ENCODE results near the gene NAV2. TPM values are rescaled to one million over a fixed set of nuclear protein-coding genes. Genes with fewer than 3 reads are reported as not detected.

Gene NAV2
- total RNA-seq, 1 experiment from 2014 or later = 22.7 TPM

GRCh38 chr11:20032127-20032526 is 319.5 kb downstream of the NAV2 start:
- DNase-seq (ENCODE audit: low read depth, low spot score) = no peak
- H3K36me3 ChIP-seq (ENCODE audit: control insufficient read depth, insufficient read depth, low read length) = no peaks in the 10 kb centered on the region
- H3K27ac ChIP-seq (ENCODE audit: low read length) = no peak overlapping the region
- H3K4me1 ChIP-seq (ENCODE audit: control insufficient read depth, insufficient read depth, low read length) = no peaks in the 10 kb centered on the region
- no TSS peak for BruUV-seq (replicated peaks)
- H3K9me3 ChIP-seq (ENCODE audit: control insufficient read depth, insufficient read depth, low read depth, low read length) = no peaks in the 10 kb centered on the region
- no peak overlapping the region for H3K4me3 ChIP-seq (ENCODE audit: low read depth in 2 of 2, low read length in 2 of 2)
- TF ChIP-seq TCF7L2 (IDR thresholded peaks at IDR 0.05; ENCODE audit: low read depth, low read length) = no peak
- TF ChIP-seq REST (IDR thresholded peaks at IDR 0.05; ENCODE audit: insufficient read depth in 1 of 2, low read depth in 2 of 2, low read length in 1 of 2) = no peak
- no peak for TF ChIP-seq CTCF (IDR thresholded peaks at IDR 0.05)
- TF ChIP-seq SIN3A (IDR thresholded peaks at IDR 0.05; ENCODE audit: borderline replicate concordance, insufficient read depth, low read depth, low read length) = no peak
- TF ChIP-seq POLR2AphosphoS5 (IDR thresholded peaks at IDR 0.05; ENCODE audit: low read depth, low read length) = no peak
- CTCF ChIA-PET = no interaction called here
- ATAC-seq = no peak
- no peaks in the 10 kb centered on the region for H3K27me3 ChIP-seq (ENCODE audit: control insufficient read depth, insufficient read depth, low read length)
- POLR2A ChIA-PET = no interaction called here
- intact Hi-C loops (cut with micrococcal nuclease; ENCODE audit: unreplicated experiment) = no loop called here
- in situ Hi-C loops (cut with HindIII; ENCODE audit: low pct_unique_long_range_greater_than_20kb, low sequenced_read_pairs) = no loop called here

- no peak for TF ChIP-seq REST (IDR thresholded peaks at IDR 0.05; ENCODE audit: insufficient read depth in 1 of 2, low read depth in 2 of 2, low read length in 1 of 2)
- no peak for TF ChIP-seq POLR2AphosphoS5 (IDR thresholded peaks at IDR 0.05; ENCODE audit: low read depth, low read length)
- TF ChIP-seq CTCF (IDR thresholded peaks at IDR 0.05) = no peak
- no peak for TF ChIP-seq TCF7L2 (IDR thresholded peaks at IDR 0.05; ENCODE audit: low read depth, low read length)
- TF ChIP-seq SIN3A (IDR thresholded peaks at IDR 0.05; ENCODE audit: borderline replicate concordance, insufficient read depth, low read depth, low read length) = no peak
- in situ Hi-C loops (cut with HindIII; ENCODE audit: low pct_unique_long_range_greater_than_20kb, low sequenced_read_pairs) (no loop called here), intact Hi-C loops (cut with micrococcal nuclease; ENCODE audit: unreplicated experiment) (no loop called here)
- Histone ChIP-seq H3K9me3 (ENCODE audit: control insufficient read depth, insufficient read depth, low read depth, low read length) (no peaks in the 10 kb centered on the region), H3K27me3 (ENCODE audit: control insufficient read depth, insufficient read depth, low read length) (no peaks in the 10 kb centered on the region), H3K4me3 (ENCODE audit: low read depth in 2 of 2, low read length in 2 of 2) (no peak overlapping the region), H3K36me3 (ENCODE audit: control insufficient read depth, insufficient read depth, low read length) (no peaks in the 10 kb centered on the region), H3K4me1 (ENCODE audit: control insufficient read depth, insufficient read depth, low read length) (no peaks in the 10 kb centered on the region), H3K27ac (ENCODE audit: low read length) (no peak overlapping the region)
- ChIA-PET POLR2A (no interaction called here), CTCF (no interaction called here)
- DNase-seq (ENCODE audit: low read depth, low spot score) (no peak), ATAC-seq (no peak)
- no TSS peak for BruUV-seq (replicated peaks)
Observed at GRCh38 chr11:20032577-20033260, 320.1 kb downstream of the NAV2 start.
